GM12878 (cell line): ENCODE measurements around the gene APOBEC2. TPM values are rescaled to one million over a fixed set of nuclear protein-coding genes. Genes with fewer than 3 reads are reported as not detected.

Experiments
- ATF2 ChIP-seq: IDR thresholded peaks from 2 replicates; pipeline ENCODE4 v1.6.1; 2012; ENCODE audit warnings: low read length, inconsistent platforms
- CEBPB ChIP-seq, 2 experiments: fragments of 150-350 bp in 1 of 2; IDR thresholded peaks; 2 replicates each; pipeline ENCODE4 v1.6.1; 2012 to 2014; ENCODE audit warnings: low read depth in 2 of 2, low read length in 2 of 2, borderline replicate concordance in 1 of 2, inconsistent platforms in 1 of 2
- CHD2 ChIP-seq: IDR thresholded peaks from 2 replicates; pipeline ENCODE4 v1.6.1; 2011; ENCODE audit warnings: low read depth, low read length, improper control_type of control experiment, borderline replicate concordance
- CREM ChIP-seq: IDR thresholded peaks from 2 replicates; pipeline ENCODE4 v1.6.1; 2014; ENCODE audit warnings: antibody characterized with exemption, low read depth
- E2F4 ChIP-seq: IDR thresholded peaks from 2 replicates; pipeline ENCODE4 v1.6.1; 2012; ENCODE audit warnings: low read depth, low read length, improper control_type of control experiment
- ELK1 ChIP-seq: IDR thresholded peaks from 2 replicates; pipeline ENCODE4 v1.6.1; 2012; ENCODE audit warnings: low read depth, low read length, improper control_type of control experiment
- GATAD2B ChIP-seq: fragments of 450-650 bp; conservative IDR thresholded peaks from 2 replicates; pipeline ENCODE4 v1.6.1; 2017; ENCODE audit warnings: low read depth, mild to moderate bottlenecking, moderate library complexity
- IKZF2 ChIP-seq, 2 experiments: fragments of 450-650 bp; IDR thresholded peaks; 2 replicates each; pipeline ENCODE4 v1.6.1; 2017; ENCODE audit warnings: mild to moderate bottlenecking in 2 of 2, moderate library complexity in 2 of 2
- KLF5 ChIP-seq: fragments of 450-650 bp; IDR thresholded peaks from 2 replicates; pipeline ENCODE4 v1.6.1; 2014; ENCODE audit warnings: mild to moderate bottlenecking; ENCODE audit not compliant: partially characterized antibody
- PAX8 ChIP-seq: fragments of 450-650 bp; IDR thresholded peaks from 2 replicates; pipeline ENCODE4 v1.6.1; 2017; ENCODE audit warnings: mild to moderate bottlenecking, moderate library complexity
- PML ChIP-seq: IDR thresholded peaks from 2 replicates; pipeline ENCODE4 v1.6.1; 2012; ENCODE audit warnings: low read length, inconsistent platforms
- PRDM15 ChIP-seq: fragments of 450-650 bp; formaldehyde crosslinking; IDR thresholded peaks from 2 replicates; pipeline ENCODE4 v1.4.0; 2020; ENCODE audit warnings: mild to moderate bottlenecking, moderate library complexity
- SMAD1 ChIP-seq: fragments of 450-650 bp; IDR thresholded peaks from 2 replicates; pipeline ENCODE4 v1.6.1; 2018; ENCODE audit warnings: mild to moderate bottlenecking, low read depth; ENCODE audit not compliant: partially characterized antibody
- SREBF2 ChIP-seq: IDR thresholded peaks from 2 replicates; pipeline ENCODE4 v1.6.1; 2012; ENCODE audit warnings: mild to moderate bottlenecking, low read length
- STAT3 ChIP-seq: IDR thresholded peaks from 2 replicates; pipeline ENCODE4 v1.6.1; 2011; ENCODE audit warnings: low read depth, low read length, improper control_type of control experiment
- USF1 ChIP-seq: IDR thresholded peaks from 2 replicates; pipeline ENCODE4 v1.6.1; 2011; ENCODE audit warnings: borderline replicate concordance, low read depth, mild to moderate bottlenecking, moderate library complexity, mixed read lengths, low read length; ENCODE audit not compliant: insufficient read depth; ENCODE audit errors: extremely low read length
- ZBED1 ChIP-seq: IDR thresholded peaks from 2 replicates; pipeline ENCODE4 v1.6.1; 2016; ENCODE audit warnings: borderline replicate concordance
- ZBTB11 ChIP-seq: fragments of 450-650 bp; formaldehyde crosslinking; IDR thresholded peaks from 2 replicates; pipeline ENCODE4 v1.5.0; 2022; ENCODE audit warnings: mild to moderate bottlenecking, missing genetic modification characterization
- polyA plus RNA-seq, 11 experiments: library from polyadenylated mRNA; depleted of rRNA in 4 of 11; unstranded in 6 of 11; stranded (reverse) in 5 of 11; fragments of >200 nt; fragmentation: Nextera tagmentation in 4 of 11; fragmentation: Illumina TruSeq in 1 of 11; extraction: Ambion mirVana in 4 of 11; extraction: Trizol in 1 of 11; gene quantifications; 1 replicate in 1 of 11; 2 replicates in 10 of 11; pipeline versions ENCODE4 v1.2.1 to v1.2.3, GENCODE V29; 2011 to 2016; ENCODE audit warnings: inconsistent platforms in 2 of 11, missing spikeins in 2 of 11, low read depth in 1 of 11
- total RNA-seq, 4 experiments: library from RNA; depleted of rRNA in 3 of 4; stranded (reverse); fragments of >200 nt in 3 of 4; fragmentation: Illumina TruSeq in 1 of 4; extraction: Trizol in 1 of 4; gene quantifications; 2 replicates each; pipeline versions ENCODE4 v1.2.1 to v1.2.3, GENCODE V29; 2013 to 2021

The APOBEC2 gene
- total and polyA plus RNA-seq, 10 of the 15 experiments (the other 5 are each of a cell fraction or from before 2014, with no cell fraction given), result 0.11 to 1.4 (median 0.87) TPM; not detected in 6

- no peak for TF ChIP-seq CEBPB (IDR thresholded peaks at IDR 0.05; ENCODE audit: borderline replicate concordance in 1 of 2, low read depth in 2 of 2, low read length in 2 of 2)
- no peak for TF ChIP-seq CHD2
- TF ChIP-seq STAT3, result no peak
- TF ChIP-seq ZBED1, result no peak
- TF ChIP-seq ATF2, result no peak
- no peak for TF ChIP-seq E2F4
- no peak for TF ChIP-seq ELK1
- no peak for TF ChIP-seq PRDM15 (CRISPR knock-in tag)
- no peak for TF ChIP-seq KLF5
- no peak for TF ChIP-seq PAX8
- no peak for TF ChIP-seq USF1
- TF ChIP-seq ZBTB11 (CRISPR knock-in tag), result no peak
- peak in 1 of 2 experiments; percentile 25; a peak in 2 of 4 replicates for TF ChIP-seq IKZF2 (IDR thresholded peaks at IDR 0.05)
- TF ChIP-seq GATAD2B, result no peak; the same call in 1 of the 2 replicates
- no peak for TF ChIP-seq CREM
- peak; percentile 14 for TF ChIP-seq SMAD1
- TF ChIP-seq SREBF2, result no peak
- TF ChIP-seq PML, result peak; percentile 3; the same call in 1 of the 2 replicates
Observed at GRCh38 chr6:41073968-41074691, 21.1 kb downstream of the APOBEC2 start (continued).
